GM19372 (cell line): ENCODE results near the gene DRAM2.
"Not testable (repeated sequence)": the region's sequence is repeated elsewhere in the genome, so short reads cannot be mapped to it uniquely, and the experiment has no call there.

Source experiments
- ATAC-seq: cut with Tn5 transposase; IDR thresholded peaks from one replicate; pipeline ENCODE4 v1.9.1; 2021; ENCODE audit warnings: mild to moderate bottlenecking, low read depth, moderate library complexity; ENCODE audit not compliant: unreplicated experiment

Gene DRAM2

GRCh38 chr1:111145542-111145941, 5.6 kb upstream of the DRAM2 start:
- no peak for ATAC-seq

- no peak for ATAC-seq
Measured at GRCh38 chr1:111142356-111142975, 2.6 kb upstream of the DRAM2 start.

- ATAC-seq, result no peak
Measured at GRCh38 chr1:111141245-111142220, 1.6 kb upstream of the DRAM2 start.

GRCh38 chr1:111140680-111140967, 731 bp upstream of the DRAM2 start:
- no peak for ATAC-seq

- ATAC-seq, result peak; percentile 31
Measured at GRCh38 chr1:111139324-111139955, 453 bp downstream of the DRAM2 start.

- ATAC-seq, result no peak
Measured at GRCh38 chr1:111133866-111134265, 6.0 kb downstream of the DRAM2 start.

- no peak for ATAC-seq
Measured at GRCh38 chr1:111131693-111132092, 8.2 kb downstream of the DRAM2 start.

GRCh38 chr1:111129376-111129775, 10.5 kb downstream of the DRAM2 start:
- ATAC-seq, result no peak

GRCh38 chr1:111127923-111128643, 11.8 kb downstream of the DRAM2 start:
- peak; percentile 87 for ATAC-seq

GRCh38 chr1:111126354-111126753, 13.5 kb downstream of the DRAM2 start:
- ATAC-seq, result no peak

GRCh38 chr1:111116496-111116895, 23.4 kb downstream of the DRAM2 start:
- ATAC-seq, result no peak

GRCh38 chr1:111110197-111110899, 29.5 kb downstream of the DRAM2 start:
- ATAC-seq, result no peak

GRCh38 chr1:111104981-111105380, 34.9 kb downstream of the DRAM2 start:
- no peak for ATAC-seq

- ATAC-seq, result no peak
Measured at GRCh38 chr1:111101854-111102642, 37.8 kb downstream of the DRAM2 start.

GRCh38 chr1:111099289-111099688, 40.6 kb downstream of the DRAM2 start:
- no peak for ATAC-seq

GRCh38 chr1:111097356-111098099, 42.4 kb downstream of the DRAM2 start:
- no peak for ATAC-seq

GRCh38 chr1:111095421-111095820, 44.5 kb downstream of the DRAM2 start:
- not testable (repeated sequence) for ATAC-seq

- no peak for ATAC-seq
Measured at GRCh38 chr1:111089638-111090037, 50.3 kb downstream of the DRAM2 start.

GRCh38 chr1:111085676-111086075, 54.2 kb downstream of the DRAM2 start:
- no peak for ATAC-seq
